22Rv1 (cell line): ENCODE results near the gene HOXA4.

Experiments
- H3K27ac ChIP-seq: fragments of 450-650 bp; 2 replicates; pipeline ENCODE4 v1.5.1; 2017
- ZFX ChIP-seq: fragments of 450-650 bp; IDR thresholded peaks from 2 replicates; pipeline ENCODE4 v1.6.1; 2017; ENCODE audit warnings: antibody characterized with exemption, borderline replicate concordance
- TF ChIP-seq, protein P1 (sequence below): fragments of 450-650 bp; IDR thresholded peaks from 2 replicates; pipeline ENCODE4 v1.5.1; 2017; ENCODE audit warnings: mild to moderate bottlenecking

Gene HOXA4

DNA sequence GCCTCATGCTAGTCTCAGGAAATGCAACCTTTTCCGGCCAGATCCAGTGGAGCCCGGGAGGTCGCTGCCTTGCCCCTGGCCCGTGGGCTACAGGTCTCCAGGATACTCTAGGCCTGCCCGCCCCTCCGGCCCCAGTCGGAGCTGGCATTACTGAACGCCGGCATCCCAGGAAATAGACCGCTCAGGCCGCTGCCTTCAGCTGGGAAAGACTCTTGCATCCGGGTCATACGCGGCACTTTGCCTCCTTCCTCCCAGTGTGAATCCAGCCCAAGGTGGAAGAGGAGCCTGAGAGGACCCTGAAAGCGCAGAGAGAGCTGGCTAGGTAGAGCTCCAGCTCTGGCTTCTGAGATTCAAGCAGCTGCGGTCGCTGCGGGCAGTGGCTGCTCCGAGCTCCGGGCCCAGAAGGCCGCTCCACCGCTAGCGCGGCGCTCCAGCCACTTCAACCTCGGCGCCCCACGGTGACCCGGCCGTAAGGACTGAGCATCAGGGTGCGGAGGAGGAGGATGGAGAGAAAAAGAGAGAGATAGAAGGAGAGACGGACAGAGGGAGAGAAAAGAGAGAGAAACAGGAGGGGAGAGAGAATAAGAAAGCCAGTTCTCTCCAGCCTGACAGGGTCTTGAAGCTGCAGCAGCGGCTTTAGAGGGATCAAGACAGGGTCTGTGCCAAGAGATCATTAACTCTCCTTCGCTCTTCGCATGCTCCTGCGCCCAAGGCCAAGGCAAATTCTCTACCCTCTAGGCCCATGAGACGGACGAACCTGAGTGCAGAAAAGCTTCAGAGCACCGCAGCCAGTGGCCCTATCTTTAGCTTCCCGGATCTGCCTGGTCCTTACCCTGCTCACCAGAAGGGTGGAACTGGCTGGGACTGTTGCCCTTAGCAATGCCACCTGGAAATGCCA is 45.3 kb upstream of the HOXA4 start:
- H3K27ac ChIP-seq = no peak overlapping the region
- no peak for TF ChIP-seq ZFX
- TF ChIP-seq, protein P1, sequence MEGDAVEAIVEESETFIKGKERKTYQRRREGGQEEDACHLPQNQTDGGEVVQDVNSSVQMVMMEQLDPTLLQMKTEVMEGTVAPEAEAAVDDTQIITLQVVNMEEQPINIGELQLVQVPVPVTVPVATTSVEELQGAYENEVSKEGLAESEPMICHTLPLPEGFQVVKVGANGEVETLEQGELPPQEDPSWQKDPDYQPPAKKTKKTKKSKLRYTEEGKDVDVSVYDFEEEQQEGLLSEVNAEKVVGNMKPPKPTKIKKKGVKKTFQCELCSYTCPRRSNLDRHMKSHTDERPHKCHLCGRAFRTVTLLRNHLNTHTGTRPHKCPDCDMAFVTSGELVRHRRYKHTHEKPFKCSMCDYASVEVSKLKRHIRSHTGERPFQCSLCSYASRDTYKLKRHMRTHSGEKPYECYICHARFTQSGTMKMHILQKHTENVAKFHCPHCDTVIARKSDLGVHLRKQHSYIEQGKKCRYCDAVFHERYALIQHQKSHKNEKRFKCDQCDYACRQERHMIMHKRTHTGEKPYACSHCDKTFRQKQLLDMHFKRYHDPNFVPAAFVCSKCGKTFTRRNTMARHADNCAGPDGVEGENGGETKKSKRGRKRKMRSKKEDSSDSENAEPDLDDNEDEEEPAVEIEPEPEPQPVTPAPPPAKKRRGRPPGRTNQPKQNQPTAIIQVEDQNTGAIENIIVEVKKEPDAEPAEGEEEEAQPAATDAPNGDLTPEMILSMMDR = no peak

DNA sequence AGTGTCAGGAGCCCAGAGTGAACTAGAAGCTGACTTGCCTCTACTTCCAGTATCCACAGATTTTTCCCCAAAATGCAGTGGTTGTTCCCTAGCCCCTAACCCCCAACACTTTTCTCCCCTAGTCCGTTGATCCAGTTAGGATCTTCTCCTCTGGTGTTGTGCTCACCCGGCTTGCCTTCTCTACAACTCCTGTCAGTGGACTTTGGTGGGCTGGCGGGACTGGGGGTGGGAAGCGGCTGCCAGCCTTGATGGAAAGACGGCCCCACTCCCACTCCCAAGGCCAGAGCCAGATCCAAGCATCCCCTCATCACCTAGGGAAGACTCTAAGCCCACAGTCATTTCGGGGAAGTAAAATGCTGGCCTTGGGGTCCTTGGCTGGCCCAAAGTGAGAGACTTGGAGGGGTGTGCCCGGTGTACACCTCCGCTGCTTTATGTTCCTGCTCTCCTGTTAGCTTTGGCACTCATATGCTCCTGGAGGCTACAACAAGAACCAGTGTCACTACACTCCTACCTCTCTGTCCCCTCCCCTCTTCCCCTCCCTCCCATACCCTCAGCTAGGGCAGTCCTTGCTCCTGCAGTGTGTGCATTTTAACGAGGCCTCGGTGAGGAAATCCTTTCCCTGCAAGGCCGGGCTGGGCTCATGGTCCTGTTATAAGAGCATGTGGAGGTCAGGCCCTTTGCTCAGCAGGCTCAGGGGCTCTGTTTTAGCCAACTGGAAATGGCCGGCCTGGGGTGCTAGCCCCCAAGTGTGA is 44.5 kb upstream of the HOXA4 start:
- no peak for TF ChIP-seq ZFX
- TF ChIP-seq, protein P1 = no peak
- H3K27ac ChIP-seq = peak overlapping the region; percentile 81

DNA sequence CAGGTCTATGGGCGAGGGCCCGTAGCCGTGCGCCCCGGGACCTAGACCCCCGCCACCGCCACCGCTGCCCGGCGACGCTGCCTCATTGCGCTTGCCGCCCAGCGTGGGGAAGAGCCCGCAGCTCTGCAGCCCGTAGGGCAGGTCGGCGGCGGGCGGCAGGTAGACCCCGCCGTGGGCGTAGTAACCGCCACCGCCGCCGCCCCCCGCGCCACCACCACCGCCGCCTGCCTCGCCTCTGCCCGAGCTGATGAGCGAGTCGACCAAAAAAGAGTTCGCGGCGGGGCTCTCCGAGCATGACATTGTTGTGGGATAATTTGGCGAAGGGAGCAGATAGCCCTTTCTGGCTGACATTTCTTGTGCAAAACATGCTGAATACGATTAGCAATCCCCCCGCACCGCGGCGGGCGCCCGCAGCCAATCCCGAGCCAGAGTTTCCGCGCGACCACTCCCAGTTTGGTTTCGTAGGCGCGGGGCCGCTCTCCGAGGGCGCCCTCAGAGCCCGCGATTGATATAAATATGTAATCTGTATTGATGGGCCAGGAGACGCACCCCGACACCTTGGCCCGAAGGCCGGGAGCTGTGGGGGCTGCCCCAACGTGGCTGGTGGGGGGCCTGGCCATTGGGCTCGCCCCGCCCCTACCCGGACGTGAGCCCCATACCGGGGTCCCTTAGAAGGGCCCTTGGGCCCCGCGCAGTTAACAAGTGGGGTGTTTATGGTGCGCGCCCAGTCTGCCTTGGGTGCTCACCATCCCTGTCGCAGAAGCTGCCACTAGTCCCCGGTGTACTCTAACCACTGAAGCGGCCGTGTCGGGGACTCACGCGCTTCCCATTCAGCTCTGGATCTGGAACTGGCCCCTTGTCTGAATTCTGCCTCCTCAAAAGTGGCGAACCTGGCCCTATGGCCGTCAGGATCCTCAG is 43.7 kb upstream of the HOXA4 start, which contains the start of gene HOXA10:
Gene HOXA10, minus strand, starts transcription at position 365 of the 918 bp plus-strand sequence. Its CDS starts 14 bp downstream, at position 351.
- TF ChIP-seq, protein P1 = no peak
- no peak for TF ChIP-seq ZFX
- peak within 1 kb of the TSS; percentile 81 for H3K27ac ChIP-seq

DNA sequence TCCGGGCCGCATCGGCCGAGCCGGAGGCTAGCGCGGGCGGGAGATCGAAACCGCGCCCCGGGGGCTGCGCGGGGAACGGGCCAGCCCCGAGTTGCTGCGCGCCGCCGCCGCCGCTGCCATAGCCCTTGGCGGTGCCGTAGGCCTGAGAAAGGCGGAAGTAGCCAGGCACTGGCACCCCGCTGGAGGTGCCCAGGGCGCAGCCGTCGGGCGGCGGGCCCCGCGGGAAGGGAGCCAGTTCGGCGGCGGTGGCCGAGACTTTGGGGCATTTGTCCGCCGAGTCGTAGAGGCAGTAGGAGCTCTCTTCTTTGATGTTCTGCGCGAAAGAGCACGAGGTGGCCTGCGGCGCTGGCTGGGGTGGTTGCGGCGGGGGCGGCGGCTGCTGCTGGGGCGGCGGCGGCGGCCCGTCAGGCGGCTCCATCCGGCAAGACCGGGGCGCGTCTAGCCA is 43.0 kb upstream of the HOXA4 start:
- no peak for TF ChIP-seq ZFX
- TF ChIP-seq, protein P1 = no peak
- peak overlapping the region; percentile 81 for H3K27ac ChIP-seq

DNA sequence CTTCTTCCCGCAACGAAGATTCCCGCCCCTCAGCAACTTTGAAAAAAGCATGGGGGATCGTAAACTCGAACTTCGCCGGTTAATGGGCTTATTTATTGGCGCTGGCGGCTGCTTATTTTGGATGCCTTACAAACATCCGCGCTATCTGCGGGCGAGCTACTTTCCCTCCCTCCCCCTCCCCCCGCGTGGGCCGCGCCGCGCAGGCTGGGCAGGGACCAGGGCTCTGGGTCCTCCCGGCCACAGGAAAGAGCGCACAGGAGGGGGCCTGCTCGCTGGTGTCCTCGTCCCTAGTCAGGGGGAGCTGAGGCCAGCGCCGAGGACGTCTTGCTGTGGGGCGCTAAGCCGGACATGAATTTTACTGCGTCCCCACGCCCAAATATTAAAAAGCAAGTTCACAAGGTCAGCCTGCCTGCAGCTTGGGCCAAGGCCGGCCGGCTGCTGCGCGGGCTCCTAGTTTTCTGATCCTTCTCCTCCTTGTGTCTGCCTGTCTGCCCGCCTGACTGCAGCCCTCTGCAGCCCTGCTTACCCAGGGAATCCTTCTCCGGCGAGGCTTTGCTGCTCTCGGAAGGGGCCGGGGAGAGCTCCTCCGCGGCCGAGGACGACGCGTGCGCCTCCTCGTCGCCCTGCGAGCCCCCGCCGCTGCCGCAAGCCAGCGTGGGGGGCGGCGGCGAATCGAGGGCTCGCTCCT is 42.4 kb upstream of the HOXA4 start:
- TF ChIP-seq, protein P1 = no peak
- TF ChIP-seq ZFX = no peak
- peak overlapping the region; percentile 81 for H3K27ac ChIP-seq

DNA sequence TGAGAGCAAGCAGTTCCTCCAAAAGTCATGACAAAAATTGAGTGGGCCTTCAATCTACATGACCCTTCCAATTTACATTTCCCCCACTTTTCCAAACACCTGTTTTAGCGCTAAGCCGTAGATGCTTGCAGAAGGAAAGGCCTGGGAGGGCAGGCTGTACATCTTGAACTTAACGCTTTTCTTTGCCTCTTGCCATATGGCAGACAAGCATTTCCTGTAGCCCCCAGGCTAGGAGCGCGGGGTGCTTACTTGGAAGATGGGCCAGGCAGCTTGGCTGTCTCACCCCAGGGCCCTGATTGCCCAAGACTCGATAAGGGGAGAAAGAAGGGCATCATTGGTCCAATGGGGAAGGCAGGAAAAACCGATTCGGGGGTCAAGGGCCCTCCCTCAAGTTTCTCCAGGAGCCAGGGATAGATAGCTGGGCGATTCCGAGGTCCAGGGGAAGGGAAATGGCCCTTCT is 41.8 kb upstream of the HOXA4 start:
- TF ChIP-seq, protein P1 = no peak
- no peak for TF ChIP-seq ZFX
- peak overlapping the region; percentile 81 for H3K27ac ChIP-seq
